Colonic mucosa (tissue), 4 donors: ENCODE results near the gene TREX2. TPM values are rescaled to one million over a fixed set of nuclear protein-coding genes. Genes with fewer than 3 reads are reported as not detected.

Experiments
- DNase-seq: peaks from one replicate; pipeline ENCODE4 v3.0.0-alpha.2; 2020
- H3K27ac ChIP-seq: fragments of 200-600 bp; one replicate; pipeline ENCODE4 v1.8.0; 2021
- H3K27me3 ChIP-seq: fragments of 200-600 bp; one replicate; pipeline ENCODE4 v1.8.0; 2021
- H3K36me3 ChIP-seq: fragments of 200-600 bp; one replicate; pipeline ENCODE4 v1.8.0; 2021
- H3K4me1 ChIP-seq: fragments of 200-600 bp; one replicate; pipeline ENCODE4 v1.8.0; 2021; ENCODE audit warnings: mild to moderate bottlenecking
- H3K4me3 ChIP-seq: fragments of 200-600 bp; one replicate; pipeline ENCODE4 v1.8.0; 2021
- H3K9ac ChIP-seq, 2 donors: one replicate each; pipeline ENCODE4 v1.7.0; 2013; ENCODE audit warnings: control low read depth in 2 of 2, low read depth in 2 of 2, low read length in 2 of 2
- H3K9me3 ChIP-seq: fragments of 200-600 bp; one replicate; pipeline ENCODE4 v1.8.0; 2021
- CTCF ChIP-seq: fragments of 200-600 bp; IDR thresholded peaks from one replicate; pipeline ENCODE4 v1.8.0; 2022; ENCODE audit warnings: antibody characterized with exemption, mild to moderate bottlenecking
- intact Hi-C: fragments of 100-400 bp; cut with DNase I; formaldehyde crosslinking; loops from one replicate; pipeline ENCODE4 v1.14.1; 2022
- total RNA-seq, 2 donors: library from RNA; stranded (reverse); fragmentation: NEBNext Ultra II Directional in 1 of 2; extraction: Animal tissue kit (Norgen Biotek cat#: 25700) in 1 of 2; gene quantifications; one replicate each; pipeline ENCODE4 v1.2.1, GENCODE V29; 2021
- donor health status: healthy.
- donor health status: DM: no; HTN: no; CAD: no.
- donor health status: DM: no; HTN: no; CAD: no.

TREX2 gene
- total RNA-seq, 2 donors from 2014 or later = 1.2 TPM; not detected in 1

DNA sequence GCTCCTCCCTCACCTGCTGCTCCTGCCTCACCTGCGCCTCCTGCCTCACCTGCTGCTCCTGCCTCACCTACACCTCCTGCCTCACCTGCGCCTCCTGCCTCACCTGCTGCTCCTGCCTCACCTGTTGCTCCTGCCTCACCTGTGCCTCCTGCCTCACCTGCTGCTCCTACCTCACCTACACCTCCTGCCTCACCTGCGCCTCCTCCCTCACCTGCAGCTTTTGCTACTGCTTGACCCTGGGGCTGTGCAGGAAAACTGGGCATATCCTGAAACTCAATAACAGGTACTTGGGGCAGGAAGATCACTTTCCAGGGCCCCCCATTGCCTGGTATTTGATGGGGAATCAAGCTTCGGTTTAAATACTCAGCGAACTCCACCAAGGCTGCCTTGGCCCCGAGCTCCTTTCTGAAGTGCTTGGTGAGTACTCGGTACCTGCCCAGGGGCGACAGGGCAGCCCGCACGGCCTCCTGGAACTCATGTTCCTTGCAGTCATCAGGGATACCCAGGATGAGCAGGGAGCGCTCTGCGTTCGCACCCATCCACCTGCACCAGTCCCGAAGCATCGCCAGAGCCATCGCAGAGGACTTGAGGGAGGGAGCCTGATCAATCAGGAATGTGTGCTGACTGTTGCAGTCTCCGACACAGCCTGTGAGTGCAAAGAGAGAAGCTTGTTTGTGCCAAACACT lies 47.4 kb downstream of the TREX2 start:
- H3K4me3 ChIP-seq = no peak overlapping the region
- no peak overlapping the region for H3K27ac ChIP-seq
- no peaks in the 10 kb centered on the region for H3K36me3 ChIP-seq
- no peak for DNase-seq
- H3K27me3 ChIP-seq = no peaks in the 10 kb centered on the region
- no peak for TF ChIP-seq CTCF
- intact Hi-C loops = no loop called here
- no peak overlapping the region for H3K9ac ChIP-seq
- no peaks in the 10 kb centered on the region for H3K9me3 ChIP-seq
- H3K4me1 ChIP-seq = no peaks in the 10 kb centered on the region

- H3K36me3 ChIP-seq = no peaks in the 10 kb centered on the region
- H3K9ac ChIP-seq = no peak overlapping the region
- H3K9me3 ChIP-seq = no peaks in the 10 kb centered on the region
- no peak overlapping the region for H3K27ac ChIP-seq
- no peaks in the 10 kb centered on the region for H3K27me3 ChIP-seq
- TF ChIP-seq CTCF = no peak
- intact Hi-C loops = no loop called here
- no peak overlapping the region for H3K4me3 ChIP-seq
- H3K4me1 ChIP-seq = no peaks in the 10 kb centered on the region
- no peak for DNase-seq
Measured at GRCh38 chrX:153397256-153397960, 48.4 kb downstream of the TREX2 start.

DNA sequence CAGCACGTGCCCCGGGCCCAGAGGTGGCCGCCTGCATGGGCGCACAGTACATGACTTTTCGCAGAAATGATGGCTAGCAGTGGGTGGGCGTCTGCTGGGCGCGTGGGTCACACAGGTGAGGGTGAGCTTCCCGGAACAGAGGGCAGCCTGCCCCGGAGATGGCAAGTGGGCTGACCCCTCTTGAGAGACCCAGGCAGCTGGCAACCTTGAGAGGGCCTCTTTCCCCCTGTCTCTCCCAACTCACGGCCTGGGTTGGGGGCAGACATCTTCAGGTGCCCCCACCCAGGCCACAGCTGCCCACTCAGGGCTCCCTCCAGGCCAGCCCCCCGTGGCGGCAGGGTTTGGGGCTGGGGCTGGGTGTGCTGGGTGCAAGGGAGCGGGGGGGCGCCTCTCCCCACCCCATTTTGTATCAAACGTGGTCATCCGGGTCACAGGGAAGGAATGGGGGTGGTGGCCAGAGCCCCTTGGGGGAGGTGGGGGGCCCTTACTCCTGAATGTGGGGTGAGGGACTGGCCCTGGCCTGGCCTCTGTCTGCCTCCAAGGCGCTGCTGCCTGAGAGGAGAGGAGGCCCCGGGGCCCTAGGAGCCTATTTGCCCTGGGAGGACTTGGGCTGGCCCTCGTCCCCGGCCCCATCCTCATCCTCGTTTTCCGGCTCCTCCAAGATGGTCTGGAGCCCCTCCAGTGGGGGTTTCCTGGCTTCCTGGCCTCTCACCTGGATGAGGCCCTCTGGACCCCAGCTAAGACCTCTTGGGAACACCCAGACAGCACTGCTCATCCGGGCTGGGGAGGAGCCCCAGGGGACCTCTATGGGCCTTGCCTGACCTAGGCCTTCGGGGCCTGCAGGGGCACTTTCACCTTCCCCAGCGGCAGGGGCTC lies 49.3 kb downstream of the TREX2 start:
- H3K4me1 ChIP-seq = no peaks in the 10 kb centered on the region
- no peak for DNase-seq
- intact Hi-C loops = no loop called here

GRCh38 chrX:153395613-153396319 lies 50.1 kb downstream of the TREX2 start:
- Histone ChIP-seq H3K27me3 (no peaks in the 10 kb centered on the region), H3K27ac (no peak overlapping the region), H3K9ac (no peak overlapping the region), H3K36me3 (no peaks in the 10 kb centered on the region), H3K9me3 (no peaks in the 10 kb centered on the region), H3K4me1 (no peaks in the 10 kb centered on the region), H3K4me3 (no peak overlapping the region)
- no peak for DNase-seq
- intact Hi-C loops = no loop called here
- no peak for TF ChIP-seq CTCF

More for the DNA sequence above, 49.3 kb downstream of the TREX2 start:
- Histone ChIP-seq H3K9ac (no peak overlapping the region), H3K27me3 (no peaks in the 10 kb centered on the region), H3K9me3 (no peaks in the 10 kb centered on the region), H3K27ac (no peak overlapping the region), H3K36me3 (no peaks in the 10 kb centered on the region), H3K4me3 (no peak overlapping the region)
- no peak for TF ChIP-seq CTCF

DNA sequence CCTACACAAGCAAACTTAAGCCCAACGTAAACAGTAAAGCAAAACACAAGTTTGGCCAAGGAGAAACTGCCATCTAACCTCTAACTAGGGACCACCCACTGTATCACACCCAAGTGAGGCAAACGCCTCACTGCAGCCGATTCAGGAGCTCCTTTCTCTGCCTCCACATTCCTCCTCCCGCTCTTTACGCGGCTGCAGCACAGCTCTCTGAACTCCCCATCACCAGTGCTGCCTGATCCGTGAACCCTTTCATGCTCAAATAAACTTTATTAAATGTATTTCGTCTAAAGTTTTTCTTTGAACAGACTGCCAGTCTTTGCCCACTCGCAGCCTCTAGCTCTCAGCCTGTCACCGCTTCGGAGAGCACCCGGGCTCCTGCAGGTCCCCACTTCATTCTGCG lies 51.2 kb downstream of the TREX2 start:
- TF ChIP-seq CTCF = no peak
- intact Hi-C loops = no loop called here
- no peaks in the 10 kb centered on the region for H3K4me1 ChIP-seq
- no peak overlapping the region for H3K4me3 ChIP-seq
- H3K9me3 ChIP-seq = no peaks in the 10 kb centered on the region
- no peaks in the 10 kb centered on the region for H3K27me3 ChIP-seq
- DNase-seq = no peak
- H3K27ac ChIP-seq = no peak overlapping the region
- no peak overlapping the region for H3K9ac ChIP-seq
- no peaks in the 10 kb centered on the region for H3K36me3 ChIP-seq
